IMR-90 (cell line): ENCODE data around the gene CD151. TPM values are rescaled to one million over a fixed set of nuclear protein-coding genes. Genes with fewer than 3 reads are reported as not detected.

Experiments used
- ATAC-seq: fragments of 200-7000 bp; cut with Tn5 transposase; 2 replicates; pipeline ENCODE4 v1.9.1; 2020; ENCODE audit warnings: low read depth, mild to moderate bottlenecking, moderate library complexity
- BruUV-seq: library from RNA; stranded (reverse); fragments of 400-500 nt; replicated peaks from 2 replicates; lab custom pipeline; 2021; lab: Mats Ljungman, UMichigan
- CTCF ChIA-PET: fragments of 300-600 bp; formaldehyde crosslinking; extraction: SDS; loops from one replicate; lab custom pipeline; 2021; ENCODE audit warnings: antibody characterized with exemption; lab: Yijun Ruan, JAX
- POLR2A ChIA-PET: fragments of 300-600 bp; sonication (Branson Sonifier 250); formaldehyde crosslinking; loops from one replicate; lab custom pipeline; 2022; ENCODE audit warnings: antibody characterized with exemption; ENCODE audit not compliant: unreplicated experiment; lab: Charles Lee
- DNase-seq: peaks from one replicate; pipeline ENCODE4 v3.0.0; 2013
- H2AFZ ChIP-seq: replicated peaks from 2 replicates; pipeline ENCODE3; 2013; ENCODE audit warnings: low read length, mild to moderate bottlenecking; ENCODE audit not compliant: poor library complexity
- H2AK5ac ChIP-seq: 2 replicates; pipeline ENCODE4 v1.6.1; 2013; ENCODE audit warnings: low read depth, low read length, inconsistent platforms
- H2AK9ac ChIP-seq: replicated peaks from 2 replicates; pipeline ENCODE3; 2013; ENCODE audit warnings: mild to moderate bottlenecking, low read depth, low read length, moderate library complexity; ENCODE audit not compliant: poor library complexity
- H2BK120ac ChIP-seq: 2 replicates; pipeline ENCODE4 v1.6.1; 2013; ENCODE audit warnings: low read depth, low read length, inconsistent platforms
- H2BK15ac ChIP-seq: 3 replicates; pipeline ENCODE4 v1.6.1; 2013; ENCODE audit warnings: low read depth, low read length, inconsistent platforms
- H2BK20ac ChIP-seq: 2 replicates; pipeline ENCODE4 v1.6.1; 2013; ENCODE audit warnings: low read depth, mild to moderate bottlenecking, inconsistent platforms, low read length, moderate library complexity
- H2BK5ac ChIP-seq: 2 replicates; pipeline ENCODE4 v1.6.1; 2013; ENCODE audit warnings: mild to moderate bottlenecking, low read depth, low read length, inconsistent platforms; ENCODE audit not compliant: poor library complexity, severe bottlenecking
- H3K14ac ChIP-seq: replicated peaks from 2 replicates; pipeline ENCODE4 v1.6.1; 2013; ENCODE audit warnings: low read depth, low read length, inconsistent platforms
- H3K18ac ChIP-seq: 2 replicates; pipeline ENCODE4 v1.6.1; 2013; ENCODE audit warnings: low read depth, low read length, control low read depth
- H3K23ac ChIP-seq: 2 replicates; pipeline ENCODE4 v1.6.1; 2013; ENCODE audit warnings: low read depth, low read length, inconsistent platforms
- H3K27ac ChIP-seq: 2 replicates; pipeline ENCODE4 v1.5.1; 2013; ENCODE audit warnings: mild to moderate bottlenecking, control low read depth, low read length; ENCODE audit not compliant: insufficient read depth
- H3K27me3 ChIP-seq: 2 replicates; pipeline ENCODE4 v1.6.1; 2013; ENCODE audit warnings: low read length; ENCODE audit not compliant: control insufficient read depth, insufficient read depth
- H3K36me3 ChIP-seq: 2 replicates; pipeline ENCODE4 v1.6.1; 2013; ENCODE audit warnings: low read length, mixed read lengths; ENCODE audit not compliant: control insufficient read depth, insufficient read depth
- H3K4ac ChIP-seq: 2 replicates; pipeline ENCODE4 v1.6.1; 2013; ENCODE audit warnings: low read depth, low read length, inconsistent platforms
- H3K4me1 ChIP-seq: 2 replicates; pipeline ENCODE4 v1.6.1; 2013; ENCODE audit warnings: low read length, mixed read lengths; ENCODE audit not compliant: control insufficient read depth, insufficient read depth
- H3K4me2 ChIP-seq: 2 replicates; pipeline ENCODE4 v1.6.1; 2013; ENCODE audit warnings: low read depth, mild to moderate bottlenecking, control low read depth, low read length, moderate library complexity
- H3K4me3 ChIP-seq: 2 replicates; pipeline ENCODE4 v1.5.1; 2013; ENCODE audit warnings: low read depth, mild to moderate bottlenecking, control low read depth, low read length, moderate library complexity; ENCODE audit not compliant: insufficient read depth
- H3K56ac ChIP-seq: 2 replicates; pipeline ENCODE4 v1.6.1; 2013; ENCODE audit warnings: low read length, inconsistent platforms; ENCODE audit not compliant: insufficient read depth; ENCODE audit errors: extremely low read depth
- H3K79me1 ChIP-seq, 2 experiments: 2 replicates each; pipeline ENCODE4 v1.6.1; 2013; ENCODE audit warnings: low read length in 2 of 2, inconsistent platforms in 1 of 2, low read depth in 1 of 2
- H3K9ac ChIP-seq: 2 replicates; pipeline ENCODE4 v1.6.1; 2013; ENCODE audit warnings: low read depth, low read length, control low read depth
- H3K9me1 ChIP-seq: 2 replicates; pipeline ENCODE4 v1.6.1; 2013; ENCODE audit warnings: low read length, inconsistent platforms; ENCODE audit not compliant: insufficient read depth
- H3K9me3 ChIP-seq: 2 replicates; pipeline ENCODE4 v1.6.1; 2013; ENCODE audit warnings: low read length; ENCODE audit not compliant: control insufficient read depth, insufficient read depth
- H4K20me1 ChIP-seq: 2 replicates; pipeline ENCODE4 v1.6.1; 2013; ENCODE audit warnings: low read length, inconsistent platforms; ENCODE audit not compliant: insufficient read depth
- H4K5ac ChIP-seq: 2 replicates; pipeline ENCODE4 v1.6.1; 2013; ENCODE audit warnings: mild to moderate bottlenecking, low read depth, low read length, control low read depth
- H4K8ac ChIP-seq, 2 experiments: 2 replicates each; pipeline ENCODE4 v1.6.1; 2013; ENCODE audit warnings: low read depth in 2 of 2, low read length in 2 of 2, control low read depth in 1 of 2, inconsistent platforms in 1 of 2
- H4K91ac ChIP-seq: 2 replicates; pipeline ENCODE4 v1.6.1; 2013; ENCODE audit warnings: low read depth, low read length, inconsistent platforms; ENCODE audit not compliant: insufficient read depth
- BHLHE40 ChIP-seq: fragments of 150-350 bp; IDR thresholded peaks from 2 replicates; pipeline ENCODE4 v1.6.1; 2016; ENCODE audit warnings: mild to moderate bottlenecking, low read depth, low read length
- CEBPB ChIP-seq: IDR thresholded peaks from 2 replicates; pipeline ENCODE4 v1.6.1; 2012; ENCODE audit warnings: low read depth, low read length, improper control_type of control experiment
- CHD1 ChIP-seq: IDR thresholded peaks from 2 replicates; pipeline ENCODE4 v1.6.1; 2012; ENCODE audit warnings: low read depth, low read length, improper control_type of control experiment
- CTCF ChIP-seq: conservative IDR thresholded peaks from 2 replicates; pipeline ENCODE4 v1.5.1; 2012; ENCODE audit warnings: mild to moderate bottlenecking, low read depth, low read length, improper control_type of control experiment
- ELK1 ChIP-seq: fragments of 150-350 bp; IDR thresholded peaks from 2 replicates; pipeline ENCODE4 v1.6.1; 2016; ENCODE audit warnings: low read depth, mild to moderate bottlenecking, low read length, moderate library complexity, borderline replicate concordance
- FOS ChIP-seq: fragments of 150-350 bp; IDR thresholded peaks from 2 replicates; pipeline ENCODE4 v1.6.1; 2016; ENCODE audit warnings: low read depth, low read length
- MAFK ChIP-seq: IDR thresholded peaks from 2 replicates; pipeline ENCODE4 v1.6.1; 2012; ENCODE audit warnings: low read depth, low read length, improper control_type of control experiment
- MXI1 ChIP-seq: IDR thresholded peaks from 2 replicates; pipeline ENCODE4 v1.6.1; 2012; ENCODE audit warnings: low read depth, mild to moderate bottlenecking, low read length, moderate library complexity, borderline replicate concordance
- NFE2L2 ChIP-seq: fragments of 150-350 bp; IDR thresholded peaks from 2 replicates; pipeline ENCODE4 v1.6.1; 2016; ENCODE audit warnings: low read depth, mild to moderate bottlenecking, low read length
- POLR2A ChIP-seq: IDR thresholded peaks from 2 replicates; pipeline ENCODE4 v1.6.1; 2012; ENCODE audit warnings: mild to moderate bottlenecking, low read depth, low read length
- RAD21 ChIP-seq: IDR thresholded peaks from 2 replicates; pipeline ENCODE4 v1.6.1; 2012; ENCODE audit warnings: low read length, improper control_type of control experiment
- RCOR1 ChIP-seq: IDR thresholded peaks from 2 replicates; pipeline ENCODE4 v1.6.1; 2012; ENCODE audit warnings: mild to moderate bottlenecking, low read length, improper control_type of control experiment; ENCODE audit not compliant: insufficient replicate concordance
- RFX5 ChIP-seq: IDR thresholded peaks from 2 replicates; pipeline ENCODE4 v1.8.0; 2012; ENCODE audit warnings: low read depth, mild to moderate bottlenecking, low read length, moderate library complexity
- SMC3 ChIP-seq: fragments of 150-350 bp; IDR thresholded peaks from 2 replicates; pipeline ENCODE4 v1.6.1; 2016; ENCODE audit warnings: low read depth, mild to moderate bottlenecking, antibody characterized with exemption, low read length, moderate library complexity
- WGBS, 2 experiments: methylation state at CpG; one replicate each; pipeline versions ENCODE4 v1.1.5 to v1.1.7; 2013; ENCODE audit warnings: missing lambda C conversion rate in 2 of 2; ENCODE audit not compliant: insufficient read length in 1 of 2; ENCODE audit errors: extremely low coverage in 2 of 2; 5-methylcytosine and 5-hydroxymethylcytosine counted together
- dilution Hi-C: fragments of 300-500 bp; cut with HindIII; formaldehyde crosslinking; loops from one replicate; pipeline ENCODE4 v1.14.3; 2018; ENCODE audit warnings: low sequenced_read_pairs; ENCODE audit not compliant: unreplicated experiment
- in situ Hi-C: fragments of 300-500 bp; cut with MboI; formaldehyde crosslinking; loops from 3 replicates; pipeline ENCODE4 v1.14.3; 2019; ENCODE audit warnings: low sequenced_read_pairs, inconsistent platforms, mixed read lengths
- intact Hi-C: fragments of 100-400 bp; cut with micrococcal nuclease; formaldehyde crosslinking; loops from 2 replicates; pipeline ENCODE4 v1.10.0; 2022
- polyA plus RNA-seq, 3 experiments: library from polyadenylated mRNA; depleted of rRNA; stranded (reverse); fragments of >200 nt; gene quantifications; 2 replicates each; pipeline ENCODE4 v1.2.3, GENCODE V29; 2012; ENCODE audit warnings: low replicate concordance in 1 of 3
- total RNA-seq: library from RNA; depleted of rRNA; stranded (reverse); fragments of >200 nt; gene quantifications from 2 replicates; pipeline ENCODE4 v1.2.3, GENCODE V29; 2012

CD151 gene
- total and polyA plus RNA-seq, 2 of the 4 experiments (the other 2 are of a cell fraction): 1,150 to 1,267 TPM

GRCh38 chr11:846496-847098 lies 13.8 kb downstream of the CD151 start (continued):
- TF ChIP-seq BHLHE40: no peak

- H3K4me3 ChIP-seq: no peak overlapping the region
- H3K4me2 ChIP-seq: no peak overlapping the region
- no peak overlapping the region for H3K56ac ChIP-seq
- no peak overlapping the region for H3K9ac ChIP-seq
- H2BK120ac ChIP-seq: no peak overlapping the region
- ChIA-PET CTCF (no interaction called here), POLR2A (no interaction called here)
- no TSS peak for BruUV-seq
- H2AK9ac ChIP-seq: peak overlapping the region; percentile 79
- H3K9me1 ChIP-seq: peaks cover 11% of the 10 kb centered on the region; the same call in 1 of the 2 replicates
- H3K36me3 ChIP-seq: peaks cover 2% of the 10 kb centered on the region; the same call in 1 of the 2 replicates
- no peak overlapping the region for H3K27ac ChIP-seq
- no peak overlapping the region for H2AK5ac ChIP-seq
- H4K91ac ChIP-seq: no peak overlapping the region
- no peak overlapping the region for H3K14ac ChIP-seq
- peaks cover 23 to 82% of the 10 kb centered on the region in 2 experiments for H3K79me1 ChIP-seq
- H3K4me1 ChIP-seq: peaks cover 42% of the 10 kb centered on the region
- H2BK15ac ChIP-seq: no peak overlapping the region
- no peak overlapping the region for H2AFZ ChIP-seq
- no peak overlapping the region for H3K23ac ChIP-seq
- intact Hi-C loops (loop anchor here (10.0 kb wide), 1 partner anchor 207 kb away; no protein-coding TSS in a partner anchor), in situ Hi-C loops (no loop called here), dilution Hi-C loops (no loop called here)
- H2BK5ac ChIP-seq: no peak overlapping the region
- H3K9me3 ChIP-seq: no peaks in the 10 kb centered on the region
- H3K27me3 ChIP-seq: no peaks in the 10 kb centered on the region
- H4K20me1 ChIP-seq: peaks cover 42% of the 10 kb centered on the region
- H4K8ac ChIP-seq: no peak overlapping the region
- H3K18ac ChIP-seq: no peak overlapping the region
- DNase-seq: no peak
- H3K4ac ChIP-seq: no peak overlapping the region
- no peak for ATAC-seq
- no peak overlapping the region for H4K5ac ChIP-seq
- no peak overlapping the region for H2BK20ac ChIP-seq
- WGBS, 2 experiments: 100% methylated on average over 3 of the region's 18 CpGs; no CpG with 5 or more reads in 1 of the 2 experiments
- TF ChIP-seq CHD1 (no peak), FOS (no peak), MXI1 (no peak), SMC3 (no peak), RFX5 (no peak), BHLHE40 (no peak), POLR2A (no peak), ELK1 (no peak), NFE2L2 (no peak), CEBPB (no peak), MAFK (no peak), CTCF (no peak), RAD21 (no peak), RCOR1 (no peak)
Observed at GRCh38 chr11:847876-848275, 15.1 kb downstream of the CD151 start.
